Subcutaneous adipose tissue (tissue), 4 donors: ENCODE measurements around the gene ALKBH8. TPM values are rescaled to one million over a fixed set of nuclear protein-coding genes. Genes with fewer than 3 reads are reported as not detected.

Experiments
- CTCF ChIP-seq: fragments of 450-650 bp; IDR thresholded peaks from one replicate; pipeline ENCODE4 v1.5.1; 2016; ENCODE audit warnings: low read depth, mild to moderate bottlenecking, control low read depth, antibody characterized with exemption, moderate library complexity
- total RNA-seq, 4 donors: library from RNA; depleted of rRNA; stranded (reverse); fragments of >200 nt; gene quantifications; one replicate each; pipeline ENCODE4 v1.1.0, GENCODE V29; 2016

ALKBH8 gene
- total RNA-seq, 4 donors from 2014 or later: 4.9 to 5.7 (median 5.3) TPM

GRCh38 chr11:107598225-107599139, 32.9 kb upstream of the ALKBH8 start:
- TF ChIP-seq CTCF: no peak

GRCh38 chr11:107594736-107595135, 29.2 kb upstream of the ALKBH8 start:
- TF ChIP-seq CTCF: no peak

GRCh38 chr11:107593951-107594350, 28.4 kb upstream of the ALKBH8 start:
- no peak for TF ChIP-seq CTCF

GRCh38 chr11:107592813-107593212, 27.3 kb upstream of the ALKBH8 start:
- no peak for TF ChIP-seq CTCF

- no peak for TF ChIP-seq CTCF
Observed at GRCh38 chr11:107592231-107592590, 26.7 kb upstream of the ALKBH8 start.

GRCh38 chr11:107591378-107592230, 26.1 kb upstream of the ALKBH8 start:
- TF ChIP-seq CTCF: no peak
